ENCODE results near the gene LAMA3.

GRCh38 chr18:24003288-24003687 lies 314.0 kb downstream of the LAMA3 start:
- TF ChIP-seq CTCF (IDR thresholded peaks at IDR 0.05) = no peak
- no peak for TF ChIP-seq POLR2A (IDR thresholded peaks at IDR 0.05)

Data from adrenal gland (tissue), 5 donors.